HEK293 (cell line): ENCODE data around the gene IL6R.
"Not testable (repeated sequence)": the region's sequence is repeated elsewhere in the genome, so short reads cannot be mapped to it uniquely, and the experiment has no call there.

ENCODE experiments used
- CTCF ChIA-PET: fragments of 350-600 bp; formaldehyde crosslinking; extraction: SDS; loops from one replicate; lab custom pipeline; 2021; ENCODE audit warnings: antibody characterized with exemption; lab: Yijun Ruan, JAX
- POLR2A ChIA-PET: fragments of 300-600 bp; formaldehyde crosslinking; extraction: SDS; loops from one replicate; lab custom pipeline; 2020; ENCODE audit warnings: antibody characterized with exemption, inconsistent platforms; lab: Yijun Ruan, JAX
- H3K27ac ChIP-seq: fragments of 200-500 bp; sonication (Bioruptor generic); 2 replicates; pipeline ENCODE4 v1.5.1; 2014; ENCODE audit warnings: low read depth, low read length, control low read depth, inconsistent platforms; ENCODE audit errors: extremely low read depth
- H3K36me3 ChIP-seq, 2 experiments: fragments of 200-500 bp in 1 of 2; sonication (Bioruptor generic) in 1 of 2; 1 replicate in 1 of 2; 2 replicates in 1 of 2; pipeline ENCODE4 v1.5.1; 2014 to 2017; ENCODE audit warnings: inconsistent platforms in 2 of 2, low read length in 2 of 2; ENCODE audit not compliant: control insufficient read depth in 2 of 2, insufficient read depth in 1 of 2
- H3K4me1 ChIP-seq: fragments of 200-500 bp; sonication (Bioruptor generic); 2 replicates; pipeline ENCODE4 v1.5.1; 2014; ENCODE audit warnings: mild to moderate bottlenecking, low read length, inconsistent platforms; ENCODE audit not compliant: control insufficient read depth, insufficient read depth
- H3K4me3 ChIP-seq: 2 replicates; pipeline ENCODE4 v1.5.1; 2011; ENCODE audit warnings: low read depth, mild to moderate bottlenecking, control low read depth, low read length, moderate library complexity
- H3K9me3 ChIP-seq: fragments of 200-500 bp; sonication (Bioruptor generic); 2 replicates; pipeline ENCODE4 v1.5.1; 2014; ENCODE audit warnings: low read depth, low read length, inconsistent platforms; ENCODE audit not compliant: control insufficient read depth, insufficient read depth
- AEBP2 ChIP-seq: fragments of 450-650 bp; formaldehyde crosslinking; IDR thresholded peaks from 2 replicates; pipeline ENCODE4 v1.5.1; 2016; ENCODE audit warnings: missing biosample characterization, missing genetic modification characterization, borderline replicate concordance
- EGR2 ChIP-seq: fragments of 450-650 bp; formaldehyde crosslinking; IDR thresholded peaks from 2 replicates; pipeline ENCODE4 v1.5.1; 2016; ENCODE audit warnings: low read depth, missing biosample characterization, missing genetic modification characterization
- SP7 ChIP-seq: fragments of 450-650 bp; formaldehyde crosslinking; IDR thresholded peaks from 2 replicates; pipeline ENCODE4 v1.5.1; 2016; ENCODE audit warnings: missing biosample characterization, missing genetic modification characterization
- TRIM28 ChIP-seq: IDR thresholded peaks from 2 replicates; pipeline ENCODE4 v1.6.1; 2011; ENCODE audit warnings: low read length, control low read depth, borderline replicate concordance
- YY1 ChIP-seq: fragments of 450-650 bp; formaldehyde crosslinking; IDR thresholded peaks from 2 replicates; pipeline ENCODE4 v1.5.1; 2018; ENCODE audit warnings: missing biosample characterization, missing genetic modification characterization
- ZBTB1 ChIP-seq: fragments of 450-650 bp; formaldehyde crosslinking; IDR thresholded peaks from 2 replicates; pipeline ENCODE4 v1.5.1; 2016; ENCODE audit warnings: missing biosample characterization, missing genetic modification characterization
- ZBTB21 ChIP-seq: fragments of 450-650 bp; formaldehyde crosslinking; IDR thresholded peaks from 2 replicates; pipeline ENCODE4 v1.5.1; 2017; ENCODE audit warnings: missing biosample characterization, missing genetic modification characterization
- ZBTB6 ChIP-seq: fragments of 450-650 bp; formaldehyde crosslinking; IDR thresholded peaks from 2 replicates; pipeline ENCODE4 v1.5.1; 2017; ENCODE audit warnings: missing biosample characterization, missing genetic modification characterization
- ZBTB7A ChIP-seq: fragments of 450-650 bp; formaldehyde crosslinking; IDR thresholded peaks from 2 replicates; pipeline ENCODE4 v1.5.1; 2016; ENCODE audit warnings: low read depth, missing biosample characterization, missing genetic modification characterization
- ZNF169 ChIP-seq: fragments of 450-650 bp; formaldehyde crosslinking; IDR thresholded peaks from 2 replicates; pipeline ENCODE4 v1.5.1; 2016; ENCODE audit warnings: missing biosample characterization, missing genetic modification characterization
- ZNF341 ChIP-seq: fragments of 450-650 bp; formaldehyde crosslinking; IDR thresholded peaks from 2 replicates; pipeline ENCODE4; 2016; ENCODE audit warnings: low read depth, missing biosample characterization, missing genetic modification characterization
- ZNF423 ChIP-seq: fragments of 450-650 bp; formaldehyde crosslinking; IDR thresholded peaks from 2 replicates; pipeline ENCODE4 v1.5.1; 2016; ENCODE audit warnings: missing biosample characterization, missing genetic modification characterization
- ZNF473 ChIP-seq: fragments of 450-650 bp; formaldehyde crosslinking; IDR thresholded peaks from 2 replicates; pipeline ENCODE4 v1.5.1; 2017; ENCODE audit warnings: missing biosample characterization, missing genetic modification characterization
- ZNF600 ChIP-seq: fragments of 450-650 bp; formaldehyde crosslinking; IDR thresholded peaks from 2 replicates; pipeline ENCODE4 v1.5.1; 2016; ENCODE audit warnings: missing biosample characterization, missing genetic modification characterization
- ZNF621 ChIP-seq: fragments of 450-650 bp; formaldehyde crosslinking; IDR thresholded peaks from 2 replicates; pipeline ENCODE4 v1.5.1; 2017; ENCODE audit warnings: missing biosample characterization, missing genetic modification characterization
- ZNF654 ChIP-seq: fragments of 450-650 bp; formaldehyde crosslinking; IDR thresholded peaks from 2 replicates; pipeline ENCODE4 v1.5.1; 2016; ENCODE audit warnings: low read depth, missing biosample characterization, missing genetic modification characterization

IL6R gene

GRCh38 chr1:154404984-154405746 is at the start of gene IL6R (continued):
- peak; percentile 55; the same call in 1 of the 2 replicates for TF ChIP-seq EGR2
- TF ChIP-seq YY1 (tag by site-specific recombination): no peak
- TF ChIP-seq ZBTB21 (tag by site-specific recombination): peak; percentile 43; the same call in 1 of the 2 replicates
- peak; percentile 84 for TF ChIP-seq ZBTB6 (tag by site-specific recombination)
- TF ChIP-seq ZNF169 (tag by site-specific recombination): no peak
- TF ChIP-seq ZNF600: peak; percentile 96
- TF ChIP-seq ZBTB1: no peak
- TF ChIP-seq ZBTB7A (tag by site-specific recombination): no peak

- Histone ChIP-seq H3K4me3 (no peak overlapping the region), H3K9me3 (no peaks in the 10 kb centered on the region), H3K27ac (no peak overlapping the region), H3K4me1 (0 out of 2 replicates have a peak, but pooled peaks cover 2% of the 10 kb centered on the region), H3K36me3 (no peaks in the 10 kb centered on the region)
- ChIA-PET CTCF (interaction anchor here (1.2 kb wide), 1 partner anchor 36 kb away, joined by 3 read pairs; no protein-coding TSS in a partner anchor), POLR2A (no interaction called here)
- TF ChIP-seq ZNF621 (tag by site-specific recombination): no peak
- no peak for TF ChIP-seq SP7
Observed at GRCh38 chr1:154358519-154358918, 46.6 kb upstream of the IL6R start.

GRCh38 chr1:154360288-154360687 is 44.9 kb upstream of the IL6R start:
- H3K27ac ChIP-seq: no peak overlapping the region
- POLR2A ChIA-PET: no interaction called here
- no peak overlapping the region for H3K4me3 ChIP-seq
- CTCF ChIA-PET: interaction anchor here (1.1 to 1.5 kb wide), 2 partner anchors 14 to 25 kb away, joined by 3 to 5 read pairs; no protein-coding TSS in a partner anchor
- H3K9me3 ChIP-seq: no peaks in the 10 kb centered on the region
- no peaks in the 10 kb centered on the region for H3K36me3 ChIP-seq
- no peaks in the 10 kb centered on the region for H3K4me1 ChIP-seq
- TF ChIP-seq ZNF473 (tag by site-specific recombination) (no peak), ZNF423 (no peak), AEBP2 (tag by site-specific recombination) (no peak), TRIM28 (no peak), ZNF621 (tag by site-specific recombination) (no peak), ZNF341 (tag by site-specific recombination) (no peak), ZNF654 (tag by site-specific recombination) (no peak)
- TF ChIP-seq, all 188 proteins: peak for 0

- H3K27ac ChIP-seq, H3K9me3 ChIP-seq, H3K4me3 ChIP-seq, POLR2A ChIA-PET, H3K4me1 ChIP-seq, H3K36me3 ChIP-seq: not testable (repeated sequence)
- CTCF ChIA-PET: interaction anchor here (0.7 to 1.5 kb wide), 5 partner anchors 13 to 31 kb away, joined by 3 to 6 read pairs (median 4); no protein-coding TSS in a partner anchor
- TF ChIP-seq TRIM28: peak; percentile 33; the same call in 1 of the 2 replicates
Observed at GRCh38 chr1:154360881-154361280, 44.3 kb upstream of the IL6R start.
